Fibroblast of lung (primary cell): ENCODE data around the gene MYL4. TPM values are rescaled to one million over a fixed set of nuclear protein-coding genes. Genes with fewer than 3 reads are reported as not detected.
A peak's percentile ranks its signal among the peaks of the same experiment; 100 is the strongest.
"Not testable (repeated sequence)": the region's sequence is repeated elsewhere in the genome, so short reads cannot be mapped to it uniquely, and the experiment has no call there.

Experiments
- DNase-seq, 2 donors: peaks; one replicate each; pipeline versions ENCODE4 v3.0.0 to v3.0.0-alpha.2; 2010; ENCODE audit warnings: low read depth in 2 of 2
- H2AFZ ChIP-seq: 2 replicates; pipeline ENCODE4 v1.5.1; 2012; ENCODE audit warnings: low read length, control low read depth, inconsistent platforms
- H3K27ac ChIP-seq: 2 replicates; pipeline ENCODE4 v1.5.1; 2011; ENCODE audit warnings: low read length, control low read depth; ENCODE audit not compliant: insufficient read depth
- H3K27me3 ChIP-seq: 2 replicates; pipeline ENCODE4 v1.5.1; 2011; ENCODE audit warnings: mild to moderate bottlenecking, low read length; ENCODE audit not compliant: control insufficient read depth, insufficient read depth
- H3K36me3 ChIP-seq: 2 replicates; pipeline ENCODE4 v1.5.1; 2011; ENCODE audit warnings: low read length; ENCODE audit not compliant: control insufficient read depth, insufficient read depth
- H3K4me1 ChIP-seq: 2 replicates; pipeline ENCODE4 v1.5.1; 2011; ENCODE audit warnings: low read length; ENCODE audit not compliant: control insufficient read depth, insufficient read depth; ENCODE audit errors: extremely low read depth
- H3K4me2 ChIP-seq: 2 replicates; pipeline ENCODE4 v1.5.1; 2011; ENCODE audit warnings: low read length, control low read depth; ENCODE audit not compliant: insufficient read depth; ENCODE audit errors: extremely low read depth
- H3K4me3 ChIP-seq, 4 experiments: fragments of 200-600 bp in 1 of 4; sonication (generic) in 1 of 4; replicated peaks in 1 of 4; 2 replicates each; pipeline ENCODE4 v1.5.1; 2011 to 2016; ENCODE audit warnings: low read length in 4 of 4, low read depth in 3 of 4, mild to moderate bottlenecking in 3 of 4, control low read depth in 2 of 4, inconsistent platforms in 1 of 4, mixed read lengths in 1 of 4; ENCODE audit not compliant: insufficient read depth in 1 of 4; ENCODE audit errors: control extremely low read depth in 1 of 4
- H3K79me2 ChIP-seq: 2 replicates; pipeline ENCODE4 v1.5.1; 2012; ENCODE audit warnings: mild to moderate bottlenecking, low read length, inconsistent platforms; ENCODE audit not compliant: control insufficient read depth, insufficient read depth
- H3K9ac ChIP-seq: 2 replicates; pipeline ENCODE4 v1.5.1; 2011; ENCODE audit warnings: mild to moderate bottlenecking, low read length, control low read depth; ENCODE audit not compliant: insufficient read depth
- H3K9me3 ChIP-seq: 2 replicates; pipeline ENCODE4 v1.5.1; 2012; ENCODE audit warnings: low read depth, low read length; ENCODE audit not compliant: control insufficient read depth, insufficient read depth
- H4K20me1 ChIP-seq: 2 replicates; pipeline ENCODE4 v1.5.1; 2011; ENCODE audit warnings: low read length; ENCODE audit not compliant: control insufficient read depth, insufficient read depth; ENCODE audit errors: extremely low read depth
- CTCF ChIP-seq, 2 donors: IDR thresholded peaks in 1 of 2; conservative IDR thresholded peaks in 1 of 2; 1 replicate in 1 of 2; 2 replicates in 1 of 2; pipeline ENCODE4 v1.5.1; 2011 to 2012; ENCODE audit warnings: low read length in 2 of 2, control low read depth in 1 of 2, inconsistent platforms in 1 of 2, low read depth in 1 of 2, mild to moderate bottlenecking in 1 of 2
- EZH2 ChIP-seq: IDR thresholded peaks from 2 replicates; pipeline ENCODE4 v1.5.1; 2012; ENCODE audit warnings: low read length, control low read depth, mild to moderate bottlenecking; ENCODE audit errors: missing control alignments
- polyA plus RNA-seq, 2 donors: library from polyadenylated mRNA; depleted of rRNA in 1 of 2; stranded (reverse) in 1 of 2; unstranded in 1 of 2; fragments of >200 nt; gene quantifications; 2 replicates each; pipeline ENCODE4 v1.2.1, GENCODE V29; 2011 to 2012; ENCODE audit warnings: missing spikeins in 1 of 2
- total RNA-seq: library from RNA; depleted of rRNA; stranded (reverse); fragments of >200 nt; gene quantifications from 2 replicates; pipeline ENCODE4 v1.2.1, GENCODE V29; 2014

The MYL4 gene
- total and polyA plus RNA-seq, 2 donors (not counting 1 experiment from before 2014, with no cell fraction given): 1.3 TPM; not detected in 1

- peak; percentile 75 to 98 for DNase-seq
- Histone ChIP-seq H3K4me2 (no peak overlapping the region), H3K4me3 (no peak overlapping the region), H3K4me1 (peaks cover 21% of the 10 kb centered on the region), H4K20me1 (no peaks in the 10 kb centered on the region), H3K27ac (peak overlapping the region; percentile 76), H2AFZ (no peak overlapping the region), H3K79me2 (no peaks in the 10 kb centered on the region), H3K9ac (no peak overlapping the region), H3K9me3 (no peaks in the 10 kb centered on the region), H3K36me3 (no peaks in the 10 kb centered on the region), H3K27me3 (no peaks in the 10 kb centered on the region)
- no peak for TF ChIP-seq EZH2
- TF ChIP-seq CTCF (conservative IDR thresholded peaks at IDR 0.05 in 1 of 2, IDR thresholded peaks at IDR 0.05 in 1 of 2; ENCODE audit: low read depth in 1 of 2, low read length in 2 of 2): no peak
Measured at GRCh38 chr17:47267354-47267828, 58.2 kb downstream of the MYL4 start.

GRCh38 chr17:47268964-47269363 lies 59.8 kb downstream of the MYL4 start:
- H2AFZ ChIP-seq, H3K9me3 ChIP-seq, H3K27ac ChIP-seq, H3K79me2 ChIP-seq, H3K27me3 ChIP-seq, DNase-seq, H3K9ac ChIP-seq, H3K36me3 ChIP-seq, H4K20me1 ChIP-seq, H3K4me3 ChIP-seq, H3K4me2 ChIP-seq: not testable (repeated sequence)
- peaks cover 21% of the 10 kb centered on the region for H3K4me1 ChIP-seq

- H3K9me3 ChIP-seq, H3K27ac ChIP-seq, DNase-seq, H3K27me3 ChIP-seq, H3K4me2 ChIP-seq, H4K20me1 ChIP-seq, H3K36me3 ChIP-seq, H3K9ac ChIP-seq, H2AFZ ChIP-seq, H3K4me3 ChIP-seq, H3K79me2 ChIP-seq: not testable (repeated sequence)
- H3K4me1 ChIP-seq: peaks cover 23% of the 10 kb centered on the region
Measured at GRCh38 chr17:47269561-47270280, 60.6 kb downstream of the MYL4 start.

- DNase-seq: no peak
- Histone ChIP-seq H3K4me3 (no peak overlapping the region), H3K27me3 (no peaks in the 10 kb centered on the region), H4K20me1 (no peaks in the 10 kb centered on the region), H3K9ac (no peak overlapping the region), H3K79me2 (no peaks in the 10 kb centered on the region), H2AFZ (no peak overlapping the region), H3K27ac (no peak overlapping the region), H3K4me2 (no peak overlapping the region), H3K9me3 (no peaks in the 10 kb centered on the region), H3K36me3 (no peaks in the 10 kb centered on the region), H3K4me1 (peaks cover 25% of the 10 kb centered on the region)
- TF ChIP-seq EZH2 (no peak), CTCF (conservative IDR thresholded peaks at IDR 0.05 in 1 of 2, IDR thresholded peaks at IDR 0.05 in 1 of 2; ENCODE audit: low read depth in 1 of 2, low read length in 2 of 2) (no peak)
Measured at GRCh38 chr17:47270946-47271705, 62.0 kb downstream of the MYL4 start.
